DOHH2 (cell line): ENCODE data around the gene RAX2.

Experiments used
- EZH2phosphoT487 ChIP-seq: fragments of 200-600 bp; sonication (generic); IDR thresholded peaks from 2 replicates; pipeline ENCODE4 v1.6.1; 2017; ENCODE audit warnings: borderline replicate concordance, mild to moderate bottlenecking, antibody characterized with exemption, low read length, moderate library complexity, mixed read lengths
- TF ChIP-seq, protein P1 (sequence below): fragments of 200-600 bp; sonication (generic); IDR thresholded peaks from one replicate; pipeline ENCODE4 v1.5.1; 2014; ENCODE audit warnings: antibody characterized with exemption, mild to moderate bottlenecking, low read depth, low read length; ENCODE audit not compliant: poor library complexity, severe bottlenecking

DNA sequence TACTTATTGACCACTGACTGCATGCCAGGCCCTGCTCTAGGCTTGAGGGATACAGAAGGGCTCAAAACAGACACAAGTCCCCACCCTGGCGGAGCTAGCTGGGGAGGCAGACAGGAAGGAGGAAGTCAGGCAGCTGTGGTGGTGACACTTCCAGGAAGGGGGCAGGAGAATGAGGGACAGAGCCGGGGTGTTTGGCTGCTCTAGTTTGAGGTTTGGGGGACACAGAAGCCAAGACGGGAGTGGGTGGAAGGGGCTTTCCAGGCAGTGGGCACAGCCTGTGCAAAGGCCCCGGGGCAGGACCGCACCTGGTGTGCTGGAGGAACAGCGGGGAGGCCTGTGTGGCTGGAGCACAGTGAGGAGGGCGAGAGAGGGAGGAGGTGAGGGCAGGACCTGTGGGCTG, 5.5 kb downstream of the RAX2 start:
- TF ChIP-seq, protein P1, sequence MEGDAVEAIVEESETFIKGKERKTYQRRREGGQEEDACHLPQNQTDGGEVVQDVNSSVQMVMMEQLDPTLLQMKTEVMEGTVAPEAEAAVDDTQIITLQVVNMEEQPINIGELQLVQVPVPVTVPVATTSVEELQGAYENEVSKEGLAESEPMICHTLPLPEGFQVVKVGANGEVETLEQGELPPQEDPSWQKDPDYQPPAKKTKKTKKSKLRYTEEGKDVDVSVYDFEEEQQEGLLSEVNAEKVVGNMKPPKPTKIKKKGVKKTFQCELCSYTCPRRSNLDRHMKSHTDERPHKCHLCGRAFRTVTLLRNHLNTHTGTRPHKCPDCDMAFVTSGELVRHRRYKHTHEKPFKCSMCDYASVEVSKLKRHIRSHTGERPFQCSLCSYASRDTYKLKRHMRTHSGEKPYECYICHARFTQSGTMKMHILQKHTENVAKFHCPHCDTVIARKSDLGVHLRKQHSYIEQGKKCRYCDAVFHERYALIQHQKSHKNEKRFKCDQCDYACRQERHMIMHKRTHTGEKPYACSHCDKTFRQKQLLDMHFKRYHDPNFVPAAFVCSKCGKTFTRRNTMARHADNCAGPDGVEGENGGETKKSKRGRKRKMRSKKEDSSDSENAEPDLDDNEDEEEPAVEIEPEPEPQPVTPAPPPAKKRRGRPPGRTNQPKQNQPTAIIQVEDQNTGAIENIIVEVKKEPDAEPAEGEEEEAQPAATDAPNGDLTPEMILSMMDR, result no peak
- no peak for TF ChIP-seq EZH2phosphoT487
